ENCODE results near the gene TMIGD1.

DNA sequence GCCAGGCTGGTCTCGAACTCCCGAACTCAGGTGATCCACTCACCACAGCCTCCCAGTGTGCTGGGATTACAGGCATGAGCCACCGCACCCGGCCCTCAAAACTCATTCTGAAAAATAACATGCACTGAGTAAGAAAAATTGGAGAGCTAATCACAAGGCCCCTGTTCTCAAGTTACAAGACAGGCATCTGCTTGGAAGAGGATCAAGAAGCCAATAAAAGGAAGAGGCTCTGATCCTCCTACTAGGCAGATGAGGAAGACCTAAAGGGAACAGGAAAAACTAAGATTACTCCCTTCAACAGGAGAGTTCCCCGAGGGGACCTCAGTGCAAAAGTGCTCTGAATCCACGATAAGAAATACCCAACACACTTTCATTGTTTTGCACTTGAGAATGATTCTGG is 60.5 kb downstream of the TMIGD1 start:
- TF ChIP-seq EZH2 (IDR thresholded peaks at IDR 0.05) = no peak
- TF ChIP-seq, protein P1, sequence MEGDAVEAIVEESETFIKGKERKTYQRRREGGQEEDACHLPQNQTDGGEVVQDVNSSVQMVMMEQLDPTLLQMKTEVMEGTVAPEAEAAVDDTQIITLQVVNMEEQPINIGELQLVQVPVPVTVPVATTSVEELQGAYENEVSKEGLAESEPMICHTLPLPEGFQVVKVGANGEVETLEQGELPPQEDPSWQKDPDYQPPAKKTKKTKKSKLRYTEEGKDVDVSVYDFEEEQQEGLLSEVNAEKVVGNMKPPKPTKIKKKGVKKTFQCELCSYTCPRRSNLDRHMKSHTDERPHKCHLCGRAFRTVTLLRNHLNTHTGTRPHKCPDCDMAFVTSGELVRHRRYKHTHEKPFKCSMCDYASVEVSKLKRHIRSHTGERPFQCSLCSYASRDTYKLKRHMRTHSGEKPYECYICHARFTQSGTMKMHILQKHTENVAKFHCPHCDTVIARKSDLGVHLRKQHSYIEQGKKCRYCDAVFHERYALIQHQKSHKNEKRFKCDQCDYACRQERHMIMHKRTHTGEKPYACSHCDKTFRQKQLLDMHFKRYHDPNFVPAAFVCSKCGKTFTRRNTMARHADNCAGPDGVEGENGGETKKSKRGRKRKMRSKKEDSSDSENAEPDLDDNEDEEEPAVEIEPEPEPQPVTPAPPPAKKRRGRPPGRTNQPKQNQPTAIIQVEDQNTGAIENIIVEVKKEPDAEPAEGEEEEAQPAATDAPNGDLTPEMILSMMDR (IDR thresholded peaks at IDR 0.05 in 2 of 3, conservative IDR thresholded peaks at IDR 0.05 in 1 of 3; ENCODE audit: borderline replicate concordance in 1 of 3, insufficient read depth in 1 of 3, low read depth in 2 of 3, low read length in 2 of 3) = no peak
- TF ChIP-seq, protein P2, sequence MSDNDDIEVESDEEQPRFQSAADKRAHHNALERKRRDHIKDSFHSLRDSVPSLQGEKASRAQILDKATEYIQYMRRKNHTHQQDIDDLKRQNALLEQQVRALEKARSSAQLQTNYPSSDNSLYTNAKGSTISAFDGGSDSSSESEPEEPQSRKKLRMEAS (IDR thresholded peaks at IDR 0.05) = no peak
- TF ChIP-seq ELF1 (IDR thresholded peaks at IDR 0.05; ENCODE audit: borderline replicate concordance, low read depth) = no peak
- TF ChIP-seq YY1 (IDR thresholded peaks at IDR 0.05; ENCODE audit: extremely low read depth, insufficient replicate concordance, low read depth, low read length) = no peak
- no peak for TF ChIP-seq POLR2A (IDR thresholded peaks at IDR 0.05; ENCODE audit: borderline replicate concordance, extremely low read depth, insufficient read depth, insufficient read length)
- TF ChIP-seq JUND (IDR thresholded peaks at IDR 0.05) = no peak
- no peak for TF ChIP-seq EZH2phosphoT487 (IDR thresholded peaks at IDR 0.05; ENCODE audit: borderline replicate concordance)
- no peak for TF ChIP-seq ZNF274 (IDR thresholded peaks at IDR 0.05; ENCODE audit: low read depth, low read length)
- no peak for TF ChIP-seq SP1 (IDR thresholded peaks at IDR 0.05; ENCODE audit: low read depth)
- no peak for TF ChIP-seq POLR2AphosphoS5 (IDR thresholded peaks at IDR 0.05; ENCODE audit: low read depth, low read length)
- TF ChIP-seq RAD21 (IDR thresholded peaks at IDR 0.05; ENCODE audit: low read depth) = no peak
- no peak for TF ChIP-seq SRF (IDR thresholded peaks at IDR 0.05; ENCODE audit: low read depth)
- TF ChIP-seq, protein P3, sequence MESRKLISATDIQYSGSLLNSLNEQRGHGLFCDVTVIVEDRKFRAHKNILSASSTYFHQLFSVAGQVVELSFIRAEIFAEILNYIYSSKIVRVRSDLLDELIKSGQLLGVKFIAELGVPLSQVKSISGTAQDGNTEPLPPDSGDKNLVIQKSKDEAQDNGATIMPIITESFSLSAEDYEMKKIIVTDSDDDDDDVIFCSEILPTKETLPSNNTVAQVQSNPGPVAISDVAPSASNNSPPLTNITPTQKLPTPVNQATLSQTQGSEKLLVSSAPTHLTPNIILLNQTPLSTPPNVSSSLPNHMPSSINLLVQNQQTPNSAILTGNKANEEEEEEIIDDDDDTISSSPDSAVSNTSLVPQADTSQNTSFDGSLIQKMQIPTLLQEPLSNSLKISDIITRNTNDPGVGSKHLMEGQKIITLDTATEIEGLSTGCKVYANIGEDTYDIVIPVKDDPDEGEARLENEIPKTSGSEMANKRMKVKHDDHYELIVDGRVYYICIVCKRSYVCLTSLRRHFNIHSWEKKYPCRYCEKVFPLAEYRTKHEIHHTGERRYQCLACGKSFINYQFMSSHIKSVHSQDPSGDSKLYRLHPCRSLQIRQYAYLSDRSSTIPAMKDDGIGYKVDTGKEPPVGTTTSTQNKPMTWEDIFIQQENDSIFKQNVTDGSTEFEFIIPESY (IDR thresholded peaks at IDR 0.05; ENCODE audit: extremely low read depth, insufficient replicate concordance, low read length) = no peak
